ENCODE measurements around the gene PSMD12. TPM values are rescaled to one million over a fixed set of nuclear protein-coding genes. Genes with fewer than 3 reads are reported as not detected.
"Not testable (repeated sequence)": the region's sequence is repeated elsewhere in the genome, so short reads cannot be mapped to it uniquely, and the experiment has no call there.

PSMD12 gene
- total RNA-seq, 1 donor from 2014 or later = 63.2 TPM

- intact Hi-C loops (cut with micrococcal nuclease) = not testable (repeated sequence)
Measured at GRCh38 chr17:67388536-67388935, 22.2 kb upstream of the PSMD12 start.

- intact Hi-C loops (cut with micrococcal nuclease) = loop anchor here (1.0 kb wide), 1 partner anchor 88 kb away; no protein-coding TSS in a partner anchor
Measured at GRCh38 chr17:67386965-67387551, 20.7 kb upstream of the PSMD12 start.

GRCh38 chr17:67385122-67385988 is 19.0 kb upstream of the PSMD12 start:
- intact Hi-C loops (cut with micrococcal nuclease) = no loop called here

GRCh38 chr17:67381929-67382257 is 15.5 kb upstream of the PSMD12 start:
- intact Hi-C loops (cut with micrococcal nuclease) = no loop called here

- intact Hi-C loops (cut with micrococcal nuclease) = loop anchor here (1.0 to 5.0 kb wide), 3 partner anchors 42 to 803 kb away; partner anchors contain the start of gene BPTF
Measured at GRCh38 chr17:67379251-67379630, 12.9 kb upstream of the PSMD12 start.

GRCh38 chr17:67378454-67379250 is 12.3 kb upstream of the PSMD12 start:
- intact Hi-C loops (cut with micrococcal nuclease) = loop anchor here (1.0 to 5.0 kb wide), 3 partner anchors 43 to 804 kb away; partner anchors contain the start of gene BPTF

GRCh38 chr17:67377488-67378453 is 11.4 kb upstream of the PSMD12 start:
- intact Hi-C loops (cut with micrococcal nuclease) = loop anchor here (1.0 to 5.0 kb wide), 6 partner anchors 13 to 805 kb away; partner anchors contain the start of gene BPTF

GRCh38 chr17:67376737-67377487 is 10.5 kb upstream of the PSMD12 start, which contains the start of gene PITPNC1:
TSS of gene PITPNC1 (plus strand) at chr17:67377281.
- intact Hi-C loops (cut with micrococcal nuclease) = loop anchor here (1.0 to 5.0 kb wide), 6 partner anchors 13 to 805 kb away; partner anchors contain the start of gene BPTF

GRCh38 chr17:67376415-67376736 is 10.0 kb upstream of the PSMD12 start:
- intact Hi-C loops (cut with micrococcal nuclease) = loop anchor here (5.0 kb wide), 2 partner anchors 451 to 806 kb away; partner anchors contain the start of gene BPTF

- intact Hi-C loops (cut with micrococcal nuclease) = loop anchor here (2.0 to 5.0 kb wide), 3 partner anchors 403 to 807 kb away; partner anchors contain the start of gene BPTF
Measured at GRCh38 chr17:67375716-67376115, 9.3 kb upstream of the PSMD12 start.

GRCh38 chr17:67375054-67375427 is 8.7 kb upstream of the PSMD12 start:
- intact Hi-C loops (cut with micrococcal nuclease) = loop anchor here (2.0 to 5.0 kb wide), 3 partner anchors 404 to 807 kb away; partner anchors contain the start of gene BPTF

- intact Hi-C loops (cut with micrococcal nuclease) = loop anchor here (1.0 to 5.0 kb wide), 7 partner anchors 229 to 808 kb away; partner anchors contain the start of genes BPTF and NOL11
Measured at GRCh38 chr17:67374329-67375053, 8.1 kb upstream of the PSMD12 start.

GRCh38 chr17:67372751-67373150 is 6.4 kb upstream of the PSMD12 start:
- intact Hi-C loops (cut with micrococcal nuclease) = no loop called here

GRCh38 chr17:67369676-67370075 is 3.3 kb upstream of the PSMD12 start:
- intact Hi-C loops (cut with micrococcal nuclease) = loop anchor here (5.0 to 10.0 kb wide), 2 partner anchors 668 to 1955 kb away; partner anchors contain the start of genes ABCA5 and KPNA2

- intact Hi-C loops (cut with micrococcal nuclease) = loop anchor here (1.0 to 10.0 kb wide), 8 partner anchors 7 to 1959 kb away; partner anchors contain the start of genes ABCA5, HELZ, KPNA2 and NOL11
Measured at GRCh38 chr17:67365738-67366192, 612 bp downstream of the PSMD12 start.

- intact Hi-C loops (cut with micrococcal nuclease) = loop anchor here (2.0 to 10.0 kb wide), 4 partner anchors 672 to 1960 kb away; partner anchors contain the start of genes ABCA5 and KPNA2
Measured at GRCh38 chr17:67364847-67365737, 1.3 kb downstream of the PSMD12 start.

GRCh38 chr17:67362173-67362572 is 4.2 kb downstream of the PSMD12 start:
- intact Hi-C loops (cut with micrococcal nuclease) = loop anchor here (5.0 to 10.0 kb wide), 2 partner anchors 1100 to 1963 kb away; partner anchors contain the start of gene ABCA5

All from T-helper 1 cell treated with Interleukin-12 subunit alpha and Interleukin-12 subunit beta and Interleukin-4 antibody, amounts not matched to agents 30 ng/mL and 1 ng/mL, for 36 hours (primary cell).